Left lung (tissue), 10 donors: ENCODE data around the gene NTRK2. TPM values are rescaled to one million over a fixed set of nuclear protein-coding genes. Genes with fewer than 3 reads are reported as not detected.

Experiments
- ATAC-seq: fragments of 200-7000 bp; cut with Tn5 transposase; one replicate; pipeline ENCODE4 v1.9.1; 2020; ENCODE audit warnings: moderate library complexity
- DNase-seq, 4 donors: peaks; one replicate each; pipeline ENCODE4 v3.0.0-alpha.2; 2013 to 2020
- H3K27ac ChIP-seq, 2 donors: fragments of 200-600 bp; sonication (generic) in 1 of 2; one replicate each; pipeline versions ENCODE4 v1.5.0 to v1.8.0; 2020 to 2021
- H3K27me3 ChIP-seq, 2 donors: fragments of 200-600 bp; sonication (generic) in 1 of 2; one replicate each; pipeline versions ENCODE4 v1.5.0 to v1.8.0; 2020 to 2021
- H3K36me3 ChIP-seq, 2 donors: fragments of 200-600 bp; sonication (generic) in 1 of 2; one replicate each; pipeline versions ENCODE4 v1.5.0 to v1.8.0; 2020 to 2021
- H3K4me1 ChIP-seq, 2 donors: fragments of 200-600 bp; one replicate each; pipeline ENCODE4 v1.8.0; 2021
- H3K4me3 ChIP-seq, 2 donors: fragments of 200-600 bp; sonication (generic) in 1 of 2; one replicate each; pipeline versions ENCODE4 v1.5.0 to v1.8.0; 2020 to 2021; ENCODE audit warnings: mild to moderate bottlenecking in 1 of 2
- H3K9me3 ChIP-seq, 2 donors: fragments of 200-600 bp; sonication (generic) in 1 of 2; one replicate each; pipeline versions ENCODE4 v1.5.0 to v1.8.0; 2020 to 2021
- CTCF ChIP-seq, 2 donors: fragments of 200-600 bp; sonication (generic) in 1 of 2; IDR thresholded peaks; one replicate each; pipeline versions ENCODE4 v1.5.0 to v1.8.0; 2021; ENCODE audit warnings: antibody characterized with exemption in 2 of 2
- intact Hi-C, 2 donors: fragments of 100-400 bp; cut with DNase I; formaldehyde crosslinking; loops; one replicate each; pipeline versions ENCODE4 v1.11.2 to v1.14.2; 2022
- polyA plus RNA-seq, 6 donors: library from polyadenylated mRNA; unstranded; fragments of 120-200 nt; gene quantifications; one replicate each; pipeline ENCODE4 v1.2.1, GENCODE V29; 2013; ENCODE audit not compliant: insufficient read length in 6 of 6
- total RNA-seq, 2 donors: library from RNA; stranded (reverse); fragmentation: NEBNext Ultra II Directional; extraction: Animal tissue kit (Norgen Biotek cat#: 25700); gene quantifications; one replicate each; pipeline ENCODE4 v1.2.1, GENCODE V29; 2021
- donor health status: DM: no; HTN: yes; CAD: no.
- donor health status: DM: no; HTN: no; CAD: no.

NTRK2 gene
- total and polyA plus RNA-seq, 8 donors = 0.29 to 3.8 (median 1.7) TPM

GRCh38 chr9:85040146-85040545 lies 370.6 kb downstream of the NTRK2 start:
- no peak for ATAC-seq
- DNase-seq = no peak
- H3K4me3 ChIP-seq = no peak overlapping the region
- intact Hi-C loops = no loop called here
- TF ChIP-seq CTCF (IDR thresholded peaks at IDR 0.05) = no peak
- H3K9me3 ChIP-seq = no peaks in the 10 kb centered on the region
- H3K36me3 ChIP-seq = no peaks in the 10 kb centered on the region
- H3K27me3 ChIP-seq = peaks cover 0 to 17% of the 10 kb centered on the region in 2 donors
- no peak overlapping the region for H3K27ac ChIP-seq
- no peaks in the 10 kb centered on the region for H3K4me1 ChIP-seq

DNA sequence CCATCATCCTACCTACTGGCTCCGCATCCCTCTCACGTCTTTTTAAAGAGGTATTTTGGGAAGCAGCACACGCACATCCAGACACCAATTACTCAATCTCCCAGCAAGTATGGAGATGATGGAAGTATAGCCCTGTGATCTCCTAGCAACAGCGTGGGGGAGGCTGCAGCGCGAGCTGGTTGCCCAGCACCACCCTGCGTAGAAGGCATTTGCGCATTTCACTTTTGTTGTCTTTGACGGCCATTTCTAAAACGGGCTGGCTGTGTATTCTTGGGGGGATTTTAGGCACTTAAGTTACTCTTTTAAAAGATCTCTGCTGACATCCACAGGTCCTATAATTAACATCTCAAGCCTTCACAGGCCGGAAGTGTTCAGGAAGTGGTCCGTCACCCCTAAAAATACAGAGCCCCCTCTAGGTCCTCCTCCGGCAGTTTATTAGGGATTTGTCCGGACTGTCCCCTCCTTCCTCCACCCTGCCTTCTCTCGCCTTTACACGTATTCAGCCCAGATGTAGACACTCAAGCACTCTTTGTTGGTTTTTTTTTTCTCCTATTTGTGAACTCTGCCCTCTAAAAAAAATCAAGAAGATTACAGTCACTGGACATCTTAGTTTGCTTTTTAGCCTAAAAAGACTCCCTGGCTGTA lies 371.4 kb downstream of the NTRK2 start:
- intact Hi-C loops = no loop called here
- no peak for ATAC-seq
- no peak for TF ChIP-seq CTCF (IDR thresholded peaks at IDR 0.05)
- no peaks in the 10 kb centered on the region for H3K4me1 ChIP-seq
- H3K27ac ChIP-seq = no peak overlapping the region
- H3K4me3 ChIP-seq = no peak overlapping the region
- H3K36me3 ChIP-seq = no peaks in the 10 kb centered on the region
- no peaks in the 10 kb centered on the region for H3K9me3 ChIP-seq
- H3K27me3 ChIP-seq = peaks cover 0 to 17% of the 10 kb centered on the region in 2 donors
- no peak for DNase-seq

GRCh38 chr9:85041466-85042137 lies 372.1 kb downstream of the NTRK2 start:
- no peaks in the 10 kb centered on the region for H3K9me3 ChIP-seq
- no peak for TF ChIP-seq CTCF (IDR thresholded peaks at IDR 0.05)
- no peak for ATAC-seq
- H3K27me3 ChIP-seq = peaks cover 0 to 17% of the 10 kb centered on the region in 2 donors
- intact Hi-C loops = no loop called here
- DNase-seq = no peak
- no peaks in the 10 kb centered on the region for H3K36me3 ChIP-seq
- H3K27ac ChIP-seq = no peak overlapping the region
- H3K4me1 ChIP-seq = no peaks in the 10 kb centered on the region
- no peak overlapping the region for H3K4me3 ChIP-seq

- Histone ChIP-seq H3K36me3 (no peaks in the 10 kb centered on the region), H3K27ac (no peak overlapping the region), H3K4me1 (no peaks in the 10 kb centered on the region), H3K27me3 (peaks cover 0 to 17% of the 10 kb centered on the region in 2 donors), H3K9me3 (no peaks in the 10 kb centered on the region), H3K4me3 (no peak overlapping the region)
- TF ChIP-seq CTCF (IDR thresholded peaks at IDR 0.05) = no peak
- intact Hi-C loops = no loop called here
- DNase-seq (no peak), ATAC-seq (no peak)
These were observed 373.6 kb downstream of the NTRK2 start for GRCh38 chr9:85042981-85043647.

DNA sequence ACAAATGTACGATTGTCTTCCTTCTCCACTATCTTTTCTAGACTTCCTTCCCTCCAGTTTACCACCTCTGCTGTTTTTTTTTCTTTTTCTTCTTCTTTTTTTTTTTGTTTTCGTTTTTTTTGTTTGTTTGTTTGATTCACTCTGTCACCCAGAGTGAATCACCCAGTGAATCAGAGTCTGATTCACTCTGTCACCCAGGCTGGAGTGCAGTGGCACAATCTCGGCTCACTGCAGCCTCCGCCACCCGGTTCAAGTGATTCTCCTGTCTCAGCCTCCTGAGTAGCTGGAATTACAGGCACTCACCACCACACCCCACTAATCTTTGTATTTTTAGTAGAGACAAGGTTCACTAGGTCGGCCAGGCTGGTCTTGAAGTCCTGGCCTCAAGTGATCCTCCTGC lies 375.7 kb downstream of the NTRK2 start:
- Histone ChIP-seq H3K27me3 (peaks cover 0 to 15% of the 10 kb centered on the region in 2 donors), H3K9me3 (no peaks in the 10 kb centered on the region), H3K36me3 (no peaks in the 10 kb centered on the region), H3K4me3 (no peak overlapping the region), H3K4me1 (no peaks in the 10 kb centered on the region), H3K27ac (no peak overlapping the region)
- ATAC-seq (no peak), DNase-seq (no peak)
- TF ChIP-seq CTCF (IDR thresholded peaks at IDR 0.05) = no peak
- intact Hi-C loops = no loop called here
